CD4-positive, CD25-positive, alpha-beta regulatory T cell (primary cell): Measurements from ENCODE around the gene P2RY8. TPM values are rescaled to one million over a fixed set of nuclear protein-coding genes. Genes with fewer than 3 reads are reported as not detected.
"Not testable (repeated sequence)": the region's sequence is repeated elsewhere in the genome, so short reads cannot be mapped to it uniquely, and the experiment has no call there.

Experiments used
- ATAC-seq, 2 donors: fragments of 150-1000 bp; cut with Tn5 transposase; one replicate each; pipeline ENCODE4 v1.10.0; 2021; ENCODE audit warnings: low read depth in 2 of 2, moderate number of reproducible peaks in 2 of 2, moderate library complexity in 1 of 2
- DNase-seq, 3 donors: peaks; one replicate each; pipeline versions ENCODE4 v3.0.0 to v3.0.0-alpha.2; 2012 to 2022; ENCODE audit warnings: mixed read lengths in 1 of 3
- H3K27ac ChIP-seq: one replicate; pipeline ENCODE4 v1.7.0; 2013; ENCODE audit warnings: mild to moderate bottlenecking, low read length; ENCODE audit not compliant: insufficient read depth, poor library complexity, severe bottlenecking
- H3K27me3 ChIP-seq: one replicate; pipeline ENCODE4 v1.7.0; 2013; ENCODE audit warnings: low read length; ENCODE audit not compliant: control insufficient read depth, insufficient read depth
- H3K36me3 ChIP-seq: one replicate; pipeline ENCODE4 v1.7.0; 2013; ENCODE audit warnings: mild to moderate bottlenecking, low read length, moderate library complexity; ENCODE audit not compliant: control insufficient read depth, insufficient read depth
- H3K4me1 ChIP-seq: 2 replicates; pipeline ENCODE4 v1.7.0; 2013; ENCODE audit warnings: mild to moderate bottlenecking, low read length; ENCODE audit not compliant: insufficient read depth, control insufficient read depth, poor library complexity, severe bottlenecking
- H3K4me3 ChIP-seq: one replicate; pipeline ENCODE4 v1.7.0; 2013; ENCODE audit warnings: low read depth, mild to moderate bottlenecking, low read length, moderate library complexity
- H3K9me3 ChIP-seq, 2 experiments: 1 replicate in 1 of 2; 2 replicates in 1 of 2; pipeline ENCODE4 v1.7.0; 2013; ENCODE audit warnings: low read length in 2 of 2, mild to moderate bottlenecking in 1 of 2, moderate library complexity in 1 of 2; ENCODE audit not compliant: control insufficient read depth in 2 of 2
- H3K27ac Mint-ChIP-seq, 3 donors: one replicate each; pipeline ENCODE4 v1.8.0; 2020 to 2022; ENCODE audit warnings: mild to moderate bottlenecking in 3 of 3, mixed read lengths in 3 of 3, moderate library complexity in 2 of 3
- H3K27me3 Mint-ChIP-seq: one replicate; pipeline ENCODE4 v1.8.0; 2022; ENCODE audit warnings: mild to moderate bottlenecking, mixed read lengths
- H3K36me3 Mint-ChIP-seq: one replicate; pipeline ENCODE4 v1.8.0; 2020; ENCODE audit warnings: mixed read lengths
- H3K4me1 Mint-ChIP-seq, 4 donors: one replicate each; pipeline ENCODE4 v1.8.0; 2020 to 2022; ENCODE audit warnings: mixed read lengths in 4 of 4, mild to moderate bottlenecking in 1 of 4
- H3K4me3 Mint-ChIP-seq, 4 donors: one replicate each; pipeline ENCODE4 v1.8.0; 2020 to 2022; ENCODE audit warnings: mild to moderate bottlenecking in 4 of 4, mixed read lengths in 4 of 4, moderate library complexity in 3 of 4
- H3K9me3 Mint-ChIP-seq, 7 donors: one replicate each; pipeline ENCODE4 v1.8.0; 2020 to 2022; ENCODE audit warnings: mixed read lengths in 7 of 7, mild to moderate bottlenecking in 3 of 7, moderate library complexity in 2 of 7
- polyA plus RNA-seq, 4 donors: library from polyadenylated mRNA; unstranded; fragments of 300-500 nt; fragmentation: Illumina TruSeq; gene quantifications; one replicate each; pipeline ENCODE4 v1.2.3, GENCODE V29; 2021
- total RNA-seq: library from RNA; stranded (reverse); gene quantifications from one replicate; pipeline ENCODE4 v1.2.3, GENCODE V29; 2022

P2RY8 gene
- total and polyA plus RNA-seq, 5 donors from 2014 or later: 158 to 222 (median 195) TPM

DNA sequence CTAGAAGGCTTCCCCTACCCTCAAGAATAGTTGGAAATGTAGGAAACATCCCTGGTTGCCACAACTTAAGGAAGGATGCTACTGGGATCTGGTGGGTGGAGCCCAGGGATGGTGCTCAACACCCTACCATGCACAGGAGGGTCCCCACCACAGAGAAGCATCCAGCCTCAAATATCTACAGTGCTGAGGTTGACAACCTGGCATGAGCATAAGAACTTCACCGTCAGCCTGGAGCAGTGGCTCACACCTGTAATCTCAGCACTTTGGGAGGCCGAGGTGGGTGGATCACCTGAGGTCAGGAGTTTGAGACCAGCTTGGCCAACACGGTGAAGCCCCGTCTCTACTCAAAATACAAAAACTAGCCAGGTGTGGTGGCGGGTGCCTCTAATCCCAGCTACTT is 60.3 kb downstream of the P2RY8 start:
- Mint-ChIP-seq H3K27ac (peak overlapping the region in 1 of 3 donors; percentile 66), H3K36me3 (peaks cover 57% of the 10 kb centered on the region), H3K9me3 (peaks cover 2 to 11% (median 6%) of the 10 kb centered on the region in 7 donors), H3K4me1 (peaks cover 32 to 85% (median 51%) of the 10 kb centered on the region in 4 donors), H3K4me3 (peak overlapping the region in 1 of 4 donors; percentile 36), H3K27me3 (peaks cover 2% of the 10 kb centered on the region)
- Histone ChIP-seq H3K4me1 (peaks cover 26% of the 10 kb centered on the region), H3K27me3 (no peaks in the 10 kb centered on the region), H3K27ac (no peak overlapping the region), H3K36me3 (peaks cover 40% of the 10 kb centered on the region), H3K4me3 (no peak overlapping the region), H3K9me3 (no peaks in the 10 kb centered on the region)
- no peak for ATAC-seq
- no peak for DNase-seq

DNA sequence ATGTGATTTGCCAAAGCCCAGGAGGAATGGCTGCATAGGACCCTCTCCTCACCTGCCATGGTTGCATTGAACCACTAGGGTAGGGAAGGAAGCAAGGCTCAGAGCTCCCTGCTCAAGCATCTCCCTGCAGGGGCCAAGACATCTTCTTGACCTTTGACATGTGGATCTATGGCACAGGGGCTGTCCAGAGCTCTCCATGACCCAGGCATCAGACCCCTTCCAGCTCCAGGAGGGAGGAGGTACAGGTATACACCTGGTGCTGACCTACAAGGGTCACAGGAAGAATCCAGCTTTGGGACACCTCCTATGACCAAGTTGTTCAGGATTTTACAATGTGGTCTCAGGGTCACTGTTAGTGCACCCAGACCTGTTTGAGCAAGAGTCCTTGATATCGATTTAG is 61.1 kb downstream of the P2RY8 start:
- H3K27me3 Mint-ChIP-seq: peaks cover 6% of the 10 kb centered on the region
- H3K27ac ChIP-seq: no peak overlapping the region
- no peak overlapping the region for H3K4me3 ChIP-seq
- H3K9me3 Mint-ChIP-seq: peaks cover 2 to 11% (median 6%) of the 10 kb centered on the region in 7 donors
- H3K36me3 ChIP-seq: peaks cover 40% of the 10 kb centered on the region
- peaks cover 26% of the 10 kb centered on the region for H3K4me1 ChIP-seq
- no peak overlapping the region for H3K4me3 Mint-ChIP-seq
- H3K27ac Mint-ChIP-seq: peak overlapping the region in 1 of 3 donors; percentile 60
- no peaks in the 10 kb centered on the region for H3K9me3 ChIP-seq
- ATAC-seq: no peak
- no peak for DNase-seq
- H3K27me3 ChIP-seq: no peaks in the 10 kb centered on the region
- peaks cover 34 to 83% (median 49%) of the 10 kb centered on the region in 4 donors for H3K4me1 Mint-ChIP-seq
- peaks cover 60% of the 10 kb centered on the region for H3K36me3 Mint-ChIP-seq

DNA sequence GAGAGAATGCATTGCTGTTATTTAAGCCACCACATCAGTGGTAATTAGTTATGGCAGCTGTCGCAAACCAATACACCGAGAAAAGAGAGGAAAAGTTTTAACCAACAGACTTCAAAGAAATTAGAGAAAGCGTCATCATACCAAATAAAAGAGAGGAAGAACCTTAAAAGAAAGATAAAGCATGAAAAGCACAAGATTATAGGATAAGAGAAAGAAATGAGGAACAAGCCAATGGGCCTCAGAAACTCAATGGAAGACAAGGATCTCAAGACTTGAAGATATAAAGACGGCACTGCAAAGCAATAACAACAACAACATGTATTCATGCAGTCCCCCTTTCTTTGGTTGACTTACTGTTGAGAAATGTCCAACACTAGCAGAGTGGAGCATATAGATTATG is 61.5 kb downstream of the P2RY8 start:
- H3K4me3 Mint-ChIP-seq: no peak overlapping the region
- peaks cover 36 to 83% (median 49%) of the 10 kb centered on the region in 4 donors for H3K4me1 Mint-ChIP-seq
- ATAC-seq (no peak), DNase-seq (no peak)
- no peak overlapping the region for H3K4me3 ChIP-seq
- peaks cover 6% of the 10 kb centered on the region for H3K27me3 Mint-ChIP-seq
- peaks cover 40% of the 10 kb centered on the region for H3K36me3 ChIP-seq
- peaks cover 2 to 11% (median 6%) of the 10 kb centered on the region in 7 donors for H3K9me3 Mint-ChIP-seq
- no peaks in the 10 kb centered on the region for H3K9me3 ChIP-seq
- H3K27me3 ChIP-seq: no peaks in the 10 kb centered on the region
- H3K4me1 ChIP-seq: peaks cover 26% of the 10 kb centered on the region
- H3K27ac ChIP-seq: no peak overlapping the region
- peak overlapping the region in 1 of 3 donors; percentile 60 for H3K27ac Mint-ChIP-seq
- H3K36me3 Mint-ChIP-seq: peaks cover 60% of the 10 kb centered on the region

DNA sequence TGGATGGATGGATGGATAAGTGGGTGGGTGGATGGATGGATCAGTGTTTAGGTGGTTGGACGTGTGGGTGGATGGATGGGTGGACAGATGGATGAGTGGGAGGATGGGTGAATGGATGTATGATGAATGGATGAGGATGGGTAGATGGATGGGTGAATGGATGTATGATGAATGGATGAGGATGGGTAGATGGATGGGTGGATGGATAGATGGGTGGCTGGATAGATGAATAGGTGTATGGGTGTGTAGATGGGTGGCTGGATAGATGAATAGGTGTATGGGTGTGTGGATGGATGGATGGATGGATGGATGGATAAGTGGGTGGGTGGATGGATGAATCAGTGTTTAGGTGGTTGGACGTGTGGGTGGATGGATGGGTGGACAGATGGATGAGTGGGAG is 62.4 kb downstream of the P2RY8 start:
- peak overlapping the region in 1 of 3 donors; percentile 20 for H3K27ac Mint-ChIP-seq
- H3K36me3 Mint-ChIP-seq: peaks cover 51% of the 10 kb centered on the region
- DNase-seq, ATAC-seq, H3K9me3 Mint-ChIP-seq, H3K27ac ChIP-seq, H3K4me3 ChIP-seq, H3K9me3 ChIP-seq, H3K27me3 ChIP-seq, H3K27me3 Mint-ChIP-seq: not testable (repeated sequence)
- Histone ChIP-seq H3K36me3 (peaks cover 32% of the 10 kb centered on the region), H3K4me1 (peaks cover 29% of the 10 kb centered on the region)
- H3K4me1 Mint-ChIP-seq: peaks cover 34 to 83% (median 46%) of the 10 kb centered on the region in 4 donors
- peak overlapping the region in 1 of 4 donors; percentile 52 for H3K4me3 Mint-ChIP-seq

DNA sequence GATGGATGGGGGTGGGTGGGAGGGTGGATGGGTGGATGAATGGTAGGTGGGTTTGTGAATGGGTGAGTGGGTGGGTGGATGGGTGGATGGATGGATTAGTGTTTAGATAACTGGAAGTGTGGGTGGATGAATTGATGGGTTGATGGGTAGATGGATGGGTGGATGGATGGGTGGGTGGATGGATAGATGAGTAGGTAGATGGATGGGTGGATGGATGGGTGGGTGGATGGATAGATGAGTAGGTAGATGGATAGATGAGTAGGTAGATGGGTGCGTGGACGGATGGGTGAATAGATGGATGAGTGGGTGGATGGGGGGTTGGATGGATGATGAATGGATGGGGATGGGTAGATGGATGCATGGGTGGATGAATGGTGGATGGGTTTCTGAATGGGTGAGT is 64.0 kb downstream of the P2RY8 start:
- DNase-seq: no peak
- Mint-ChIP-seq H3K36me3 (peaks cover 39% of the 10 kb centered on the region), H3K4me1 (peaks cover 22 to 81% (median 43%) of the 10 kb centered on the region in 4 donors), H3K9me3 (peaks cover 0 to 6% (median 2%) of the 10 kb centered on the region in 7 donors), H3K27ac (peak overlapping the region in 1 of 3 donors; percentile 89), H3K27me3 (peaks cover 6% of the 10 kb centered on the region), H3K4me3 (no peak overlapping the region)
- Histone ChIP-seq H3K9me3 (no peaks in the 10 kb centered on the region), H3K4me3 (no peak overlapping the region), H3K27ac (no peak overlapping the region), H3K4me1 (peaks cover 42% of the 10 kb centered on the region), H3K36me3 (peaks cover 24% of the 10 kb centered on the region), H3K27me3 (no peaks in the 10 kb centered on the region)
- no peak for ATAC-seq

DNA sequence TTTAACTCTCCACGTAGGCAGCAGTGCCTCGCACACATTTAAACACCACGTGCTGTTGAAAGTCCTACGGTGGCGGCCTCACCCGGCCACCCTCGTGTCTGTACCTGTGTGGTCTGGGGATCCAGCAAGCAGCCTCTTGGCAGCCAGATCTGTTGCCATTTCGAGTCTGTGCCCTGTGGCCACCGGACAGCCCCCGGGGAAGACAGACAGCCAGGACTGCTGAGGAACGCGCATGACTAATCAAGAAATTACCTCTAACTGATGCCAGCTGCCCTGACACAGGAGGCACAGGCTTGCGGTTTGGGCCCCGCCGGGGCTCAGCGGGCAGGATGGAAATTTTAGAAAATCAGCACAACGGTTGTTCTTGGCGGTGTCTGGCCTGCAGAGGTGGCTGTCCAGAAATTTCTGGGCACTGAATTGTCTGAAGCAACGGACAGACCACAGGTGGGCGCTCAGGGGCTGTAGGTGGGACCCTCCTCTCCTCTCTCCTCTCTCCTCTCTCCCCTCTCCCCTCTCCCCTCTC is 68.7 kb downstream of the P2RY8 start:
- peaks cover 23% of the 10 kb centered on the region for H3K36me3 Mint-ChIP-seq
- H3K27me3 Mint-ChIP-seq: peaks cover 6% of the 10 kb centered on the region
- H3K9me3 Mint-ChIP-seq: peaks cover 0 to 4% (median 0%) of the 10 kb centered on the region in 7 donors

DNA sequence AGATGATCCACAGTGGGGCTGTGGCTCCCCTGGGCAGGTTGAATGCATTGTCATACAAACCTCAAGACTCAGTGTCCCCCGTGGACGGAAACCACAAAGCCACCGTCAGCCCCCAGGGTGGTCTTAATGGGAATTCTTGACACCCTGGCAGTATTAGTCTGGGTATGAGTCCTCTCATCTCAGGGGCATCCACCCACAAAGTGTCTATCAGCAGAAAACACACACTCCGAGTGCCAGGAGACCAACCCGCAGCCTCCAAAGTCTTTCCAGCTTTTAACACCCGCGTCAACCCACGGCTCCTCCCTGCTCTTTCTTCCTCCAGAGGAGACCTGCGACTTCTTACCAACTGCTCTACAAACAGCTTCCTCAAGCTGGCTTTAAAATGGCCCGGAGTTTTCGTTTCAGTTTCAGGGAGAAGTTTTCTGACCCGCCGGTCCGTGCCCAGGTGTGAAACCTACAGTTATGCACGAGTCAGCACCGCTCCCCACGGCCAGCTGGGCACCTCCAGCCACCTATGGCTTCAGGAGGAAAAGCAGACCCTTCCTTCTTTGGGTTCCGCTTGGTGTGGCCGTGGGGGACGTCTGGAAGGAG is 69.9 kb downstream of the P2RY8 start:
- Histone ChIP-seq H3K36me3 (peaks cover 36% of the 10 kb centered on the region), H3K27ac (peak overlapping the region; percentile 81), H3K4me1 (peaks cover 77% of the 10 kb centered on the region), H3K9me3 (no peaks in the 10 kb centered on the region), H3K27me3 (no peaks in the 10 kb centered on the region), H3K4me3 (peak overlapping the region; percentile 41)
- H3K27ac Mint-ChIP-seq: peak overlapping the region; percentile 89 to 97 (median 94)
- H3K4me3 Mint-ChIP-seq: peak overlapping the region; percentile 62 to 83 (median 66)
- H3K27me3 Mint-ChIP-seq: peaks cover 6% of the 10 kb centered on the region
- ATAC-seq (no peak), DNase-seq (peak in 1 of 3 donors; percentile 77)
- peaks cover 0 to 3% (median 0%) of the 10 kb centered on the region in 7 donors for H3K9me3 Mint-ChIP-seq
- H3K4me1 Mint-ChIP-seq: peaks cover 25 to 82% (median 48%) of the 10 kb centered on the region in 4 donors
- peaks cover 24% of the 10 kb centered on the region for H3K36me3 Mint-ChIP-seq

More for the DNA sequence above, 68.7 kb downstream of the P2RY8 start:
- peak overlapping the region; percentile 19 for H3K4me3 ChIP-seq
- no peaks in the 10 kb centered on the region for H3K27me3 ChIP-seq
- Mint-ChIP-seq H3K4me1 (peaks cover 14 to 76% (median 40%) of the 10 kb centered on the region in 4 donors), H3K27ac (peak overlapping the region; percentile 89 to 97 (median 94)), H3K4me3 (peak overlapping the region; percentile 29 to 83 (median 72))
- peaks cover 69% of the 10 kb centered on the region for H3K4me1 ChIP-seq
- peak overlapping the region; percentile 81 for H3K27ac ChIP-seq
- peaks cover 30% of the 10 kb centered on the region for H3K36me3 ChIP-seq
- H3K9me3 ChIP-seq: no peaks in the 10 kb centered on the region
- ATAC-seq (peak; percentile 80 to 83), DNase-seq (peak; percentile 60 to 89 (median 64))
